ENCODE data around the gene DTWD2.

GRCh38 chr5:118999696-119000095 lies 11.3 kb upstream of the DTWD2 start:
- TF ChIP-seq CTCF (IDR thresholded peaks at IDR 0.05) (no peak), POLR2A (IDR thresholded peaks at IDR 0.05) (no peak), POLR2AphosphoS5 (IDR thresholded peaks at IDR 0.05) (no peak)
